Glutamatergic neuron (in vitro differentiated cells): ENCODE measurements around the gene PLCB4. TPM values are rescaled to one million over a fixed set of nuclear protein-coding genes. Genes with fewer than 3 reads are reported as not detected.

Source experiments
- DNase-seq: peaks from one replicate; pipeline ENCODE4 v3.0.0; 2022
- H3K27ac Mint-ChIP-seq: one replicate; pipeline ENCODE4 v1.8.0; 2020; ENCODE audit warnings: mild to moderate bottlenecking, mixed read lengths, inconsistent platforms; ENCODE audit not compliant: unreplicated experiment
- H3K27me3 Mint-ChIP-seq: one replicate; pipeline ENCODE4 v1.8.0; 2020; ENCODE audit warnings: mild to moderate bottlenecking, moderate library complexity, mixed read lengths, inconsistent platforms; ENCODE audit not compliant: unreplicated experiment
- H3K36me3 Mint-ChIP-seq: one replicate; pipeline ENCODE4 v1.8.0; 2020; ENCODE audit warnings: mild to moderate bottlenecking, mixed read lengths, inconsistent platforms; ENCODE audit not compliant: unreplicated experiment
- H3K4me1 Mint-ChIP-seq: one replicate; pipeline ENCODE4 v1.8.0; 2020; ENCODE audit warnings: mild to moderate bottlenecking, low read depth, mixed read lengths, inconsistent platforms; ENCODE audit not compliant: unreplicated experiment
- H3K4me3 Mint-ChIP-seq: one replicate; pipeline ENCODE4 v1.8.0; 2020; ENCODE audit warnings: mild to moderate bottlenecking, mixed read lengths, inconsistent platforms; ENCODE audit not compliant: unreplicated experiment
- H3K9me3 Mint-ChIP-seq: one replicate; pipeline ENCODE4 v1.8.0; 2020; ENCODE audit warnings: mild to moderate bottlenecking, moderate library complexity, mixed read lengths, inconsistent platforms; ENCODE audit not compliant: unreplicated experiment
- CTCF ChIP-seq: fragments of 200-600 bp; sonication (generic); IDR thresholded peaks from one replicate; pipeline ENCODE4 v1.5.0; 2021; ENCODE audit not compliant: partially characterized antibody, unreplicated experiment
- total RNA-seq: library from RNA; stranded (reverse); fragmentation: NEBNext Ultra II Directional; extraction: Animal tissue kit (Norgen Biotek cat#: 25700); gene quantifications from one replicate; pipeline ENCODE4 v1.2.1, GENCODE V29; 2021; ENCODE audit not compliant: unreplicated experiment

The PLCB4 gene
- total RNA-seq, 1 donor from 2014 or later, result 28.9 TPM

- Mint-ChIP-seq H3K36me3 (no peaks in the 10 kb centered on the region), H3K27me3 (no peaks in the 10 kb centered on the region), H3K4me1 (no peaks in the 10 kb centered on the region), H3K4me3 (no peak overlapping the region), H3K9me3 (no peaks in the 10 kb centered on the region), H3K27ac (no peak overlapping the region)
- DNase-seq, result no peak
- TF ChIP-seq CTCF, result no peak
Observed at GRCh38 chr20:9342651-9343050, 273.8 kb downstream of the PLCB4 start.

GRCh38 chr20:9344083-9344920 is 275.4 kb downstream of the PLCB4 start:
- H3K27me3 Mint-ChIP-seq, result no peaks in the 10 kb centered on the region
- no peak for DNase-seq
- no peaks in the 10 kb centered on the region for H3K4me1 Mint-ChIP-seq
- H3K4me3 Mint-ChIP-seq, result no peak overlapping the region
- TF ChIP-seq CTCF, result no peak
- H3K36me3 Mint-ChIP-seq, result no peaks in the 10 kb centered on the region
- H3K27ac Mint-ChIP-seq, result no peak overlapping the region
- no peaks in the 10 kb centered on the region for H3K9me3 Mint-ChIP-seq

- Mint-ChIP-seq H3K4me1 (peaks cover 5% of the 10 kb centered on the region), H3K36me3 (no peaks in the 10 kb centered on the region), H3K9me3 (no peaks in the 10 kb centered on the region), H3K27ac (no peak overlapping the region), H3K4me3 (no peak overlapping the region), H3K27me3 (no peaks in the 10 kb centered on the region)
- no peak for TF ChIP-seq CTCF
- DNase-seq, result no peak
Observed at GRCh38 chr20:9348316-9348715, 279.4 kb downstream of the PLCB4 start.

GRCh38 chr20:9348747-9349146 is 279.9 kb downstream of the PLCB4 start:
- Mint-ChIP-seq H3K27me3 (no peaks in the 10 kb centered on the region), H3K4me3 (no peak overlapping the region), H3K9me3 (no peaks in the 10 kb centered on the region), H3K36me3 (no peaks in the 10 kb centered on the region), H3K27ac (no peak overlapping the region), H3K4me1 (peaks cover 5% of the 10 kb centered on the region)
- no peak for DNase-seq
- TF ChIP-seq CTCF, result no peak

- peaks cover 5% of the 10 kb centered on the region for H3K4me1 Mint-ChIP-seq
- no peaks in the 10 kb centered on the region for H3K27me3 Mint-ChIP-seq
- no peak for DNase-seq
- no peak overlapping the region for H3K27ac Mint-ChIP-seq
- no peak for TF ChIP-seq CTCF
- H3K4me3 Mint-ChIP-seq, result no peak overlapping the region
- H3K36me3 Mint-ChIP-seq, result no peaks in the 10 kb centered on the region
- H3K9me3 Mint-ChIP-seq, result no peaks in the 10 kb centered on the region
Observed at GRCh38 chr20:9349249-9349648, 280.4 kb downstream of the PLCB4 start.
